Measurements from ENCODE around the gene WDFY2.

Gene WDFY2

GRCh38 chr13:51714663-51715168 is 130.5 kb downstream of the WDFY2 start:
- peak in 1 of 5 donors; percentile 29 for DNase-seq

GRCh38 chr13:51715613-51716012 is 131.4 kb downstream of the WDFY2 start:
- DNase-seq: no peak

- no peak for DNase-seq
Observed at GRCh38 chr13:51717786-51718398, 133.6 kb downstream of the WDFY2 start.

GRCh38 chr13:51719394-51719793 is 135.1 kb downstream of the WDFY2 start:
- DNase-seq: no peak

- no peak for DNase-seq
Observed at GRCh38 chr13:51721496-51721895, 137.2 kb downstream of the WDFY2 start.

- no peak for DNase-seq
Observed at GRCh38 chr13:51723529-51723928, 139.3 kb downstream of the WDFY2 start.

GRCh38 chr13:51724721-51725120 is 140.5 kb downstream of the WDFY2 start:
- DNase-seq: no peak

- no peak for DNase-seq
Observed at GRCh38 chr13:51726446-51727193, 142.4 kb downstream of the WDFY2 start.

- DNase-seq: no peak
Observed at GRCh38 chr13:51727634-51728274, 143.5 kb downstream of the WDFY2 start.

GRCh38 chr13:51728275-51728673 is 144.0 kb downstream of the WDFY2 start:
- DNase-seq: no peak

GRCh38 chr13:51728972-51729371 is 144.7 kb downstream of the WDFY2 start:
- DNase-seq: no peak

GRCh38 chr13:51729866-51730553 is 145.7 kb downstream of the WDFY2 start:
- DNase-seq: peak in 1 of 5 donors; percentile 30

- DNase-seq: no peak
Observed at GRCh38 chr13:51730927-51731326, 146.7 kb downstream of the WDFY2 start.

- no peak for DNase-seq
Observed at GRCh38 chr13:51731759-51732158, 147.5 kb downstream of the WDFY2 start.

- no peak for DNase-seq
Observed at GRCh38 chr13:51733374-51734298, 149.4 kb downstream of the WDFY2 start.

GRCh38 chr13:51734786-51735185 is 150.5 kb downstream of the WDFY2 start:
- DNase-seq: no peak

GRCh38 chr13:51737609-51738008 is 153.3 kb downstream of the WDFY2 start:
- DNase-seq: no peak

GRCh38 chr13:51738226-51738905 is 154.1 kb downstream of the WDFY2 start:
- peak in 1 of 5 donors; percentile 22 for DNase-seq

- DNase-seq: no peak
Observed at GRCh38 chr13:51739027-51739764, 154.9 kb downstream of the WDFY2 start.

- no peak for DNase-seq
Observed at GRCh38 chr13:51740698-51741097, 156.4 kb downstream of the WDFY2 start.

- DNase-seq: no peak
Observed at GRCh38 chr13:51742031-51742430, 157.8 kb downstream of the WDFY2 start.
